GM12892 (cell line): ENCODE measurements around the gene CHRND.

ENCODE experiments used
- POLR2A ChIP-seq: IDR thresholded peaks from 2 replicates; pipeline ENCODE4 v1.6.1; 2011; ENCODE audit warnings: low read depth, low read length, control low read depth
- TAF1 ChIP-seq: IDR thresholded peaks from 2 replicates; pipeline ENCODE4 v1.6.1; 2011; ENCODE audit warnings: low read depth, mild to moderate bottlenecking, control low read depth, low read length, borderline replicate concordance

DNA sequence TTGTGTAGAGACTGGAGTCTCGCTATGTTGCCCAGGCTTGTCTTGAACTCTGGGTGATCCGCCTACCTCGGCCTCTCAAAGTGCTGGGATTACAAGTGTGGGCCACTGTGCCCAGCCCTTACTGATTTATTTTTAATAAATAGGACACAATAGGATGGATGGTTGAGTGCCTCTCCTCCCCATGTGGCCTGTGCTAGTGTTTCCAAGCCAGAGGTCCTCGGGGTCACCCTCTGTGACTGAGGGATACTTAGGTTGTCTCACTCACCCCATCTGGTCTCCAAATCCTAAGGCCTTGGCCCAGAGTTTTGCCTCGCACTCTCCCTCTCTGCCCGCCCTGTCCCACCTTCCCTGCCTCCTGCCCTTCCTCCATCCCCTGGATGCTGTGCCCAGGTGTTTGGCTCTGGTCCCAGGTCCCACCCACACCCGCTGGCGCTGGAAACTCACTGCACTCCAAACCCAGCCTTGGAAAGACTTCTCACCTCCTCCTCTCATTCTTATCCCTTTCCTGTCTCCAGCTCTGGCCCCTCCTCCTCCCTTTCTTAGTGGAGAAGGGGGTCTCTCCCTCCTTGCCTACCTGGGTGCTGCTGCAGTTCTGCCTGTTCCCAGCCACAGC is 33.6 kb upstream of the CHRND start:
- TF ChIP-seq POLR2A = no peak
- TF ChIP-seq TAF1 = no peak
